DMS79 (cell line): ENCODE data around the gene BAX.
A peak's percentile ranks its signal among the peaks of the same experiment; 100 is the strongest.

Experiments
- DNase-seq: peaks from one replicate; lab custom pipeline; 2025; lab: John Stamatoyannopoulos, UW

Gene BAX

DNA sequence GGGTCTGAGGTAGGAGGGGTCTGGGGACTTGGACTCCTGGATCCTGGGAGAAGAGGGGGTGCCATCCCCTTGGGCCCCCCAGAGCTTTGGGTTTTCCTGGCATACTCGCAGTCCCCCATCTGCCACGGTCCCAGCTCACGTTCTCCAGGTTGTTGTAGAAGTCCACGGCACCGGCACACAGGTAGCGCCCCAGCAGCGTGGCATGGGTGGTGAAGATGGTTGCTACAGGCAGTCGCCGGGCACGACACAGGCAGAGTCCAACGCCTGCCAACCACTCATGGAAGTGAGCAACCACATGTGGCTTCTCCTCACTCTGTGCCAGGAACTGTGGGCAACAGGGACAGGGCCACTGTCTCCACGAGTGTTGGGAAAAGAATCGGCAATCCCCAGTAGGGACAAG lies 31.0 kb downstream of the BAX start:
- no peak for DNase-seq

DNA sequence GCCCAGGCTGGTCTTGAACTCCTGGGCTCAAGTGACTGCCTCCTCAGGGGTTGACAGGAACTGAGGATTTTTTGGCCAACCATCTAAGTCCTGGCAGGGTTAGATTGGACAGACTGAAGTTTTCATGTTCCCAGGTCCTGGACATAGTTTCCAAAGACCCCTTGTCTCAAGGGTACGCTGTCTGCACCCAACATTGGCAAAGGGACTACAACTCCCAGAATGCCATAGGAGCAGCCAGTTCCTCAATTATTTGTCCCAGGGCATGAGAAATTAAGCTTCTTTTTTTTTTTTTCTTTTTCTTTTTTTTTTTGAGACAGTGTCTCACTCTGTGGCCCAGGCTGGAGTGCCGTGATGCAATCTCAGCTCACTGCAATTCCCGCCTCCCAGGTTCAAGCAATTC lies 31.5 kb downstream of the BAX start:
- DNase-seq = no peak

DNA sequence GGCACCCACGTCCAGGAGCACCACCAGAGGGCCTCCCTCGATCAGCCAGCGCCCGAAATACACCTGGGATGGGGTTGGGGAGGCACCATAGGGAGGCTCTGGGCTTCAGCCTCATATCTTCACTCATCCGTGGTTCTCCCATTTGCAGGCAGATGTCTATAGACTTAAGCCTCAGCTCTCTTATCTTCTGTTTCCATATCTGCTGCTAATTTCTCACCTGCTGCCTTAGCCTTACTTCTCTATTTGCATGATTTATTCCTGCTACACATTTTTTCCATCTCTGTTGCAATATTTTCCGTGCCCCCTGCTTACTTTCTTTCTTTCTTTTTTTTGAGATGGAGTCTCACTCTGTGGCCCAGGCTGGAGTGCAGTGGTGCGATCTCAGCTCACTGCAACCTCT lies 32.6 kb downstream of the BAX start:
- DNase-seq = no peak

DNA sequence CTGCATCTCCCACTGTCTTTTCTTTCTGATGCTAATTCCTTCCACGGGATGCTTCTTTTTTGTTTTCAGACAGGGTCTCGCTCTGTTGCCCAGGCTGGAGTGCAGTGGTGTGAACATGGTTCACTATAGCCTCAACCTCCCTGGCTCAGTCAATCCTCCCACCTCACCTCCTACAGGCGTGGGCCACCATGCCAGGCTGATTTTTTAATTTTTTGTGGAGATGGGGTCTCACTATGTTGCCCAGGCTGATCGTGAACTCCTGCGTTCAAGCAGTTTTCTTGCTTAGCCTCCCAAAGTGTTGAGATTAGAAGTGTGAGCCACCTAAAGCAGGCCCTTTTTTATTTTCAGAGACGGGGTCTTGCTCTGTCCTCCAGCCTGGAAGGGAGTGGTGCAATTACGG lies 33.6 kb downstream of the BAX start:
- DNase-seq = no peak

DNA sequence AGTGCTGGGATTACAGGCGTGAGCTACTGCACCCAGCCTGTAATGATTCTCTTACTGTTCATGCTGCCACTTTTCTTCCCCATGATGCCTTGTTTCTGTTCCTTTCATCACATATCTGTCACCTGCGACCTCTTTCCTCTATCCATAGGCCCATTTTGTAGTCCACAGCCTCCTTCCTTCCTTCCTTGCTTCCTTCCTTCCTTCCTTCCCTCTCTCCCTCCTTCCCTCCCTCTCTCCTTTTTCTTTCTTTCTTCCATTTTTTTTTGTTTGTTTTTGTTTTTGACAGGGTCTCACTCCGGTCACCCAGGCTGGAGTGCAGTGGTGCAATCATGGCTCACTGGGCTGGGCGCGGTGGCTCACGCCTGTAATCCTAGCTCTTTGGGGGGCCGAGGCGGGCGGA lies 34.2 kb downstream of the BAX start:
- DNase-seq = no peak

DNA sequence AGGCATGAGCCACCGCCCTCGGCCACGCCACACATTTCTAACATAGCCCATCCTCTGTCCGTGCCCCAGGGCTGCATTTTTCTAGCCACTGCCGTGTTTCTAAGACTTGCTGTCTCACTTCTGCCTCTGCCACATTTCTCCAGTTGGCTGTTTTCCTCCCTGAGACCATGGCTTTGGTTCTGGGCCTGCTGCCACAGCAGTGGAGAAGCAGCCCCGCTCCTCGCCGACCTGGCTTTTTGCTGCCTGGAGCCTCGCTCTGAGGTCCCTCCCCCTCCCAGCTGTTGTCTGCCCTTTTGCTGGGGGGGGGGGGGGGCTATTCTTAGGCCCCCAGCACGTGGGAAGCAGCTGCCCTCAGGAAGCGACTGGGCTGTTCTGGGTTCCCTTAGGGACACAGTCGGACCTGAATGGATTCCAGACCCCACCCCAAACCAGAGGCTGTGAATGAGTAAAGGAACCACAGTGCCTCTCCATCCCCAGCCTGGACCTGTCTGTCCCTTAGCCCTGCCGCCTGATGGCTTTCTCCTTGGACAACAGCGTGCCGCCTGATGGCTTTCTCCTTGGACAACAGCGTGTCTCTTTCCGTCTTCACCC lies 35.1 kb downstream of the BAX start:
- DNase-seq = no peak

DNA sequence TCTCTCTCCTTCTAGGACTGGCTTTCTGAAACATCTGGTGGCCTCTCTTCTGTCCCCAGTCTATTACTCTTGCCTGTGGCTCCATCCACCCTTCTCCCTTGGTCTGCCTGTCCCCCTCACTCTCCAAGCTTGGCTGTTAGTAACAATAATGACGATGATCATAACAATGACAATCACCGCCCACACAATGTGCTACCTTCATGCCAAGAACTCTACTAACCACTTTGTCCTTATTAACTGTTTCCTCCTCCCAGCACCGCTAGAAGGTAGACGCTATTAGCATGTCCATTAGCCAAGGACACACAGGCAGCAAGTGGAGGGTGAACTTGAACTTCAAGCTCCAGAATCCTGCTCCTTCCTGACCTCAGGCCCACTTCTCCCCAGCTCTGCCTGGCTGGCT lies 35.7 kb downstream of the BAX start:
- no peak for DNase-seq

DNA sequence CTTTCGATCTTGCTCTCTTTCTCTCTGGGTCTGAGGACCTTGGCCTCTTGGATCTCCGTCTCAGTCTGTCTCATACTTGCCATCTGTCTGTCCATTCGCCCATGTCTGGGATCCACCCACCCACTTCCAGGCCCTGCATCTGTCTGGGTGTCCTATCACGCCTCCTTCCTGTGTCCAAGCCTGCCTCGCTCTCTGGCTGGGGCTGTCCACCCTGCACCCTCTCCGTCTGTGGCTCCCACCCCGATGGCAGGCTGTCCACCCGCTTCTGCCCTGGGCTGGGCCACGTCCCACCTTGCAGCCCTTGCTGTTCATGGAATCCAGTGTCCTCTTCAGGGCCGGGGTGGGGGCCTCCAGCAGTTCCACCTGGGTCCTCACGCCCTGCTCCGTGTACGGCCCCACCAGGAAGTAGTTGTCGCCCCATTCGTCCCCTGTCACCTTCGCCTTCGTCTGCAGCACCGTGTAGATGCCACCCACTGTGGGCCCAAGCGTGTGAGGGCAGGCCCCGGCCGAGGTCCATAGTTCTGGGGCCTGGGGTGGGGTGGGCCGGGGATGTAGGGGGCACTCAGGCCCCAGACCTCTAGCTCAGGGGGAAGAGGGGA lies 36.4 kb downstream of the BAX start:
- no peak for DNase-seq

DNA sequence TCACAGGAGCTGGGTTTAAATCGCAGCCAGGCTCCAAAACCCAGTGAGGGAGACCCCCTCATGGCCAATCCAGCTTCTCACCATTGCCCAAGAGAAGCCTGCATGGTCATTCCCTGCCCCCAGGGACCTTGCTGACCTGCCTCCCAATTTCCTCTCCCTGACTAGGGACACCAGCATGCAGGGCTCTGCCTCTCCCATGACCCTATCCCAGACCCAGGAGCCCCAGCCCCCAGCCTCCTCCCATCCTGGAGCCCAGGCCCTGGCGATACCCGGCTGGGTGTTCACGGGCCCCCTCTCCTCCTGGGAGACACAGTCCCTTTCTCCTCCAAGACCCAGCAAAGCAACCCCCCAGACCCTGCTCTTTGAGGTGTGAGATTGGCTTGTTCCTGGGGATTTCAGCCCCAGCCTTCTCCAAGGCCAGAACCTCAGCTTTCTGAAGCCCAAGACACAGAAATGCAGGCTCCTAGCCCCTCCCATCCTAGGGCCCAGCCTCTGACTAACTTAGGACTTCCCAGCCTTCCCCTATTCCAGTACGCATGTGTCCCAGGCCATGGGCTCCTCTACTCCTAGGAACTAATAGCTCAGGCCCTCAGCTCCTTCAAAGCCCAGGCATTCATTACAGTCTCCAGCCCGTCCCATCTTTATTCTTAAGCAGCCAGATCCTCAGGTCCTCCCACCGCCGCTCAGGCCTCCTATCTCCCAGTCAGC lies 37.4 kb downstream of the BAX start:
- no peak for DNase-seq

DNA sequence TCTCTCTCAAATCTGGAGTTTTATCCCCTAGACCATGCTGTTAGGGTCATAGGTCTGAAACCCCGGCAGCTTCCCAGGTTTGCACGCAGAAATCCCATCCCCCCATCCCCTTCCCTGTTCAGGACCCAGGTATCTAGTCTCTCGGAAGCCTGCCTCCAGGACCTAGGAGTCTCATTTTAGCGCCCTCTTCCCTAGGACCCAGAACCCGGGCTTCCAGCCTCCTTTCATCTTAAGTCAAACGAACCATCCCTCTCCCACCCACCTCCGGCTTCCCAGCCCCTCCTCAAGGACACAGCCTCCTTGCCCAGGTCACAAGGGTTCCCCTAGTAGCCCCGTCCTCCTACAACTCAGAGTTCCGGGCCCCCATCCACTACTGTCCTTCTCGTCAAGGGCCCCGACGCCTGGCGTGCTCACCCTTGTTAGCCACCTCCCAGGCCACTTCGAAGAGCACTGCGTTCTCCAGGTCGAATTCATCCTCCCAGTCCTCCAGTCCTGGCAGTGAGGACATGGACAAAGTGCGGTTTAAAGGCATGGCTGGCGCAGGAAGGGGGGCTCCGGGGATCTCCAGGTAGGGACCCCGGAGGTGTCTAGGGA lies 38.0 kb downstream of the BAX start:
- DNase-seq = peak; percentile 80

DNA sequence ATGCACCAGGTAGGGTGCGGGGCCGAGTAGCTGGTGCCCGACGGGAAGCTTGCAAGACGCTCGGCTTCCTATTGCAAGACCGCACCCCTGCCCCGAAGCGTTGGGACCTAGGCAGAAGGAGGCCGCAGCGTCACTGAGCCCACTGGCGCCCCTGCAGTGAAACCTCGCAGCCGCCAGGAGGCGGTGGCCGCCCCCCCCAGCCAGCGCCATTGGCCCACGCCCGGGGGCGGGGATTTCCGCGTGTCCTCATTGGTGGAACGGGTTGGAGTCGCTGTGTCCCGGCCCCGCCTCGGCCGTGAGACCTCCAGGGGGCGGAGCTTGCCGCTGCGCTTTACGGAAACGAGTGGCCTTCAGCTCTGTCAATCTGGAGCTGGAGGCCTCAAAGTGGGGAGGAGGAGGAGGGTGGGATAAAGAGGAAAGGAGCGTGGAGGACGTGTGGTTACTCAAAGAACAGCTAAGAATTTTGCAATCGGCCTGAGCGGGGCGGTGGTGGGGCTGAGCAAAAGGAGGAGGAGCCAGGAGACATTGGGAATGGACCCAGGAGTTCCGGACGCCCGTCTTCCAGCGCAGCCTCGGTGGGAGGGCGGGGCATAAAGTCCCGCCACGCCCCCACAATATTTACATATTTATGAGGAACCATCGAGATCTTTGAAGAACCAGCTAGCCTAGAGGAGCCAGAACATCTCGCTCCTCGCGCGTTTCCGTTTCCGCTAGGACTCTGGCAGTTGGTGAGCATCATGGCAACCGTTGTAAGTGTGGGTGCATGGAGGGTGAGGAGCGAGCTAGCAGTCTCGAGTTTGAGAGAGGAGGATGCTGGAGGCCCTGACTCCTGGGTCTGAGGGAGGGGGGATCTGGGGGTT lies 38.7 kb downstream of the BAX start, which contains the start of the genes GYS1 and RUVBL2:
Gene GYS1, minus strand, starts transcription at position 135 of the 860 bp plus-strand sequence. CDS start 197 bp downstream, outside the sequence.
Gene RUVBL2, plus strand, starts transcription at position 713 of the 860 bp plus-strand sequence. Its CDS starts 25 bp downstream, at position 738.
- DNase-seq = peak; percentile 98

DNA sequence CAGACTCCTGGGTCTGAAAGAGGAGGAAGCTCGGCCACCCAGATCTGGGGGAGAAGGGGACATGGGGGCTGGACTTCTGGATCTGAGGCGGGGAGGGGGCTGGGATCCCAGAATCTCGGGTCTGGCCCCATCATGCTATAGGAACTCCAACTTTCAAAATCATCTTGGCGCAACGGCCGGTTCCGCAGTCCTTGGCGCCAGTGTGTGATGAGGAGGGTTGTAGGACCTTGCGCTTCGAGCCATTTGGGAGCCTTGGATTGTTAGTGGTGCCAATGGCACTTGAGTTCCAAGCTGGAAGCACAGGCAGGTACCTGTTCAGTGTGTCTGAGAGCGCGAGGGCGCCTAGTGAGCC lies 39.3 kb downstream of the BAX start:
- no peak for DNase-seq

DNA sequence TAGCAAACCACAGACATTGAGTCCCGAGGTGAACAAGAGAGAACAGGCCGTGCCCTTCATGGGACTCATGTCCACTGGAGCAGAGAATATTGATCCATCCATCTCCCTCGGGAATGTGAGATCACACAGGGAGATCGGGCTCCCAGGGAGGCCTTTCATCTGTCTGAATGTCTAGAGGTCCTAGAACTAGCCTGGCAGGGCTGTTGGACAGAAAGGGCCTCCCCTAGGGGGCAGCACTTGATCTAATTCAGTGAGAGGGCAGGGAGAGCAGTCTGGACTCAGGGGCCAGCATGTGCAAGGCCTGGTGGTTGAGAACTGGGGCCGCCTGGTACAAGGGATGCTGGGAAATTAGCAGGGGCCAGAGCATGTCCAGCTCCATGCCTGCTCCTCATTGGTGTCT lies 43.3 kb downstream of the BAX start:
- DNase-seq = no peak

DNA sequence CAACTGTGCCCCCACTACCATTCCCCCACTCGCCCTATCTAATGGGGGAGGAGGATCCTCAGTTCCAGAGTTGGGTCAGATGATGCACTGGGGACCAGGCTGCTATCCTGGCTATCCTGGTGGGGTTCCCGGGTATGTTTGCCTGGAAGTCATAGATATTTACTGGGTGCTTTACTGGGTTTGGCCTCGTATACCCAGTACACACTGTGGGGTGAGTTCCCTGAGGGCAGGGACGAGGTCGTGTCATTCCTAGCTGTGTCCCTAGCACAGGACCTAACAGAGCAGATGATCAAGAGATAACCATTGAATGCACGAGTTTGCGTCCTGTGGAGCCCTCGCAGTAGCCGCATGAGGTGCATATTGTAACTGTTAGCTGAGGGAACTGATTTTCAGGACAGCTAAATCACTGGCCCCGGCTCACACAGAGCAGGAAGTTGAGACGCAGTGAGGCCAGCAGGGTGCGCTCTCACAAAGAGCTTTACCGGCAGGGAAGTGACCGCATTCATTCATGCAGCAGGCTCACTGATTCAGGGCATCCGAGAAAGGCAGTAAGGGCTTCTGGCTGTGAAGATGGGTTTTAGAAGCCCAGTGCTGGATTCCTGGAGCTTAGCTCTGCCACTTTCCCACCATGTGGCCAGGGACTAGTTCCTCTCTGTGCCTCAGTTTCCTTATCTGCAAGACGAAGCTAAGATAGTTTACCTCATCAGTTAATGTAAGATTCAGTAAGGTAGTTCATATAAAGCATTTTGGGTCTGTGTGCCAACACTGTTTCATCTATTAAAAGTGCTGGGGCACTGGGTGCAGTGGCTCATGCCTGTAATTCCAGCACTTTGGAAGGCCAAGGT lies 45.0 kb downstream of the BAX start:
- DNase-seq = no peak

DNA sequence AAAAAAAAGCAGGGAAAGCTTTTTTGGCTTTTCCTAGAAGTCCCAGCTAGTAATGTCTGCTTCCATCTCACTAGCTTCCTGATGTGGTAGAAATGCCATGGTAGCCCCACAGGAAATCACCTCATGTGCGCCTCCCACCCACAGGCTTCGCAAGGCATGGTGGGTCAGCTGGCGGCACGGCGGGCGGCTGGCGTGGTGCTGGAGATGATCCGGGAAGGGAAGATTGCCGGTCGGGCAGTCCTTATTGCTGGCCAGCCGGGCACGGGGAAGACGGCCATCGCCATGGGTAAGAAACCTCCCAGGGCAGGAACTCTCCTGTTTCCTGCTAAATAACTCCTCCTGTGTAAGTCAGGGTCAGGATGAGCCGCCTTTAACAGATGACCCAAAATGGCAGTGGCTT lies 49.5 kb downstream of the BAX start:
- no peak for DNase-seq

DNA sequence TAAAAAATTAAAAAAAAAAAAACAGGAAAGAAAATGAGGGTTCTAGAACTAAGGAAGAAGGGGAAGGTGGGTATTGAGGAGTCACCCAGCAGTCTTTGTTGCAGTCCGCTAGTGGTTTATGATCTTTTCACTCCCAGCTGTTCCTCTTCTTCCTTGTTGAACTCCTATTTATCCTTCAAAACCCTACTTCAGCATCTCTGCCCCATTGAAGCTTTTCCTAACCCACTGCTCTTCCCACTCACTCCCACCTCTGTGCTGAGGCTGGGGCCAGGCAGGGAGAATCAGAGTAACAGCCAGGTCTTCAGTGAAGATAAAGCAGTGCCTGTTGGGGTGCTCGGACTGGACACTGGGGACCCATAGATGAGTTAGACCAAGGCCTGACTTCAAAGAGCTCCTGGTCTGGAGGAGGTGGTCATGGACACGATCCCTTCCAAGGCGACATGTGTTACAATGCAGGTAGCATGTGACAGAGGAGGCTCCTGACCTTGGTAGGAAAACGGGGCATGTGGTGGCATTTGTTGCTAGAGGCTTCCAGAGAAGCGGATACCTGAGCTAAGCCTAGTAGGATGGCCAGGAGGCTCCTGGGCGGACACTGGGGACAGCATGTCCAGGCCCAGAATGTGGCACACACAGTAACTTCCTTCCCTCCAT lies 50.4 kb downstream of the BAX start:
- DNase-seq = no peak

DNA sequence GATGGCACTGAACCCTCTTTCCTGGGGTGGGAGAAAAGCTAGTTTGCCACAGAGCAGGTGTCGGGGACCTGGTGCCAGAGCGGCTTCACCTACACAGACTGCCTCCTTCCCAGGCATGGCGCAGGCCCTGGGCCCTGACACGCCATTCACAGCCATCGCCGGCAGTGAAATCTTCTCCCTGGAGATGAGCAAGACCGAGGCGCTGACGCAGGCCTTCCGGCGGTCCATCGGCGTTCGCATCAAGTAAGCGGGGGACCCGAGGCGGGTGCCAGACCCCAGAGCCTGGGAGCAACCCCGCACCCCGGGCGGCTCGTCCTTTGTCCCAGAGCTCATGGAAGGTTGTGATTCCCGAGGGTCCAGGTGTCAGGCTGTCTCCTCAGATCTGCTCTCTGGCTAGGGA lies 52.2 kb downstream of the BAX start:
- no peak for DNase-seq

DNA sequence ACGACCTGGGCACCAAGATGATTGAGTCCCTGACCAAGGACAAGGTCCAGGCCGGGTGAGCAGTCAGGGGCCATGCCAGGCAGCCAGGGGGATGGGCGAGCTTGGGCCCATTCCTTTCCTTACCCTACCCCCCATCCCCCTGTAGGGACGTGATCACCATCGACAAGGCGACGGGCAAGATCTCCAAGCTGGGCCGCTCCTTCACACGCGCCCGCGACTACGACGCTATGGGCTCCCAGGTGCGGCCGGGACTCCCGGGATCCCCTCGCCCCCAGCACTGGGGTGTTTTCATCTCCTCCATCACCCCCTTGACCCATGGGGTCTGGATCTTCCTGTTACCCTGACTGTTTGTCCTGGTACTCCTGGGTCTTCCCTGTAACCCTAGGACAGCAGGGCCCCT lies 55.2 kb downstream of the BAX start:
- DNase-seq = no peak

DNA sequence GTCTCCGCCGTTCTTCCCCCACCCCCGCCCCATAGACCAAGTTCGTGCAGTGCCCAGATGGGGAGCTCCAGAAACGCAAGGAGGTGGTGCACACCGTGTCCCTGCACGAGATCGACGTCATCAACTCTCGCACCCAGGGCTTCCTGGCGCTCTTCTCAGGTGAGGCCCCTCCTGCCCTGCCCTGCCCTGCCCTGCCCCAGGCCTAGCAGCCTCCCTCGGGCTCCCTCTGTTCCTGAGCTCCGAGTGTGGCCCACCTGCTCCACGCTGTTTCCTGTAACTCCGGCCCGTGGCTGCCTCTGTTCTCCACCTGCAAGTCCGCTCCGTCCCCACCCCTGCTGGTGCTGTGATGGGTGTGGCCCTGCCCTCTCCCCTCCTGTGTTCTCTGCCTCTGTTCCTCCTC lies 55.8 kb downstream of the BAX start:
- DNase-seq = no peak

DNA sequence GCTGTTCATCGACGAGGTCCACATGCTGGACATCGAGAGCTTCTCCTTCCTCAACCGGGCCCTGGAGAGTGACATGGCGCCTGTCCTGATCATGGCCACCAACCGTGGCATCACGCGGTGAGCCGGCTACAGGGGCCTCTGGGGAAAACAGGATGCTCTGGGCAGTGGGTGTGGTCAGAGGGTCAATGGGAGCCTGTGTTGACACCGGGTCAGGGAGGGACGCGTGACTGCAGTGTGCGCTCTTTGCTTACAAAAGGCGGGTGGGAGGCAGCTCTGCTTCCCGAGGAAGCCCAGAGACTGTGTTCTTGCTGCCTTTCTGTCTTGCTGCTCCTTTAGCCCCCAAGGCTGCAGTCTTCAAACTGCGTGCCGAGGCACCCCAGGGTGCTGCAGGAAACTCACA lies 56.5 kb downstream of the BAX start:
- DNase-seq = no peak
